Thymus (tissue), 11 donors: ENCODE measurements around the gene HAUS7. TPM values are rescaled to one million over a fixed set of nuclear protein-coding genes. Genes with fewer than 3 reads are reported as not detected.

Source experiments
- DNase-seq, 9 donors: peaks; one replicate each; pipeline ENCODE4 v3.0.0-alpha.2; 2013; ENCODE audit warnings: low spot score in 9 of 9, low read depth in 6 of 9, missing footprints in 1 of 9
- H3K27ac ChIP-seq, 2 donors: one replicate each; pipeline ENCODE4 v1.5.1; 2013; ENCODE audit warnings: control low read depth in 1 of 2, low read depth in 1 of 2, low read length in 1 of 2, mild to moderate bottlenecking in 1 of 2, moderate library complexity in 1 of 2
- H3K27me3 ChIP-seq, 2 donors: one replicate each; pipeline ENCODE4 v1.5.1; 2013; ENCODE audit warnings: low read length in 1 of 2; ENCODE audit not compliant: control insufficient read depth in 2 of 2, insufficient read depth in 1 of 2
- H3K36me3 ChIP-seq, 2 donors: one replicate each; pipeline ENCODE4 v1.5.1; 2013; ENCODE audit warnings: low read length in 1 of 2, mild to moderate bottlenecking in 1 of 2, moderate library complexity in 1 of 2; ENCODE audit not compliant: control insufficient read depth in 2 of 2, insufficient read depth in 2 of 2
- H3K4me1 ChIP-seq, 2 donors: one replicate each; pipeline ENCODE4 v1.5.1; 2013; ENCODE audit warnings: low read length in 2 of 2; ENCODE audit not compliant: control insufficient read depth in 2 of 2, insufficient read depth in 2 of 2
- H3K4me3 ChIP-seq, 2 donors: one replicate each; pipeline ENCODE4 v1.5.1; 2013; ENCODE audit warnings: low read length in 2 of 2, control low read depth in 1 of 2, mild to moderate bottlenecking in 1 of 2
- H3K9me3 ChIP-seq, 2 donors: one replicate each; pipeline ENCODE4 v1.5.1; 2013; ENCODE audit warnings: low read length in 1 of 2, mild to moderate bottlenecking in 1 of 2; ENCODE audit not compliant: control insufficient read depth in 2 of 2, insufficient read depth in 1 of 2
- WGBS: extraction: QIAGEN DNeasy Blood & Tissue Kit; methylation state at CpG from one replicate; pipeline ENCODE4 v1.1.7; 2013; 5-methylcytosine and 5-hydroxymethylcytosine counted together
- polyA plus RNA-seq: library from polyadenylated mRNA; stranded (reverse); fragments of 200-250 nt; gene quantifications from one replicate; pipeline ENCODE4 v1.2.3, GENCODE V29; 2013
- total RNA-seq: library from RNA; stranded (reverse); fragments of 120-200 nt; gene quantifications from one replicate; pipeline ENCODE4 v1.2.4, GENCODE V29; 2013
- donor health status: healthy.

HAUS7 gene
- total and polyA plus RNA-seq, 2 donors, result 19.1 to 47.6 TPM

DNA sequence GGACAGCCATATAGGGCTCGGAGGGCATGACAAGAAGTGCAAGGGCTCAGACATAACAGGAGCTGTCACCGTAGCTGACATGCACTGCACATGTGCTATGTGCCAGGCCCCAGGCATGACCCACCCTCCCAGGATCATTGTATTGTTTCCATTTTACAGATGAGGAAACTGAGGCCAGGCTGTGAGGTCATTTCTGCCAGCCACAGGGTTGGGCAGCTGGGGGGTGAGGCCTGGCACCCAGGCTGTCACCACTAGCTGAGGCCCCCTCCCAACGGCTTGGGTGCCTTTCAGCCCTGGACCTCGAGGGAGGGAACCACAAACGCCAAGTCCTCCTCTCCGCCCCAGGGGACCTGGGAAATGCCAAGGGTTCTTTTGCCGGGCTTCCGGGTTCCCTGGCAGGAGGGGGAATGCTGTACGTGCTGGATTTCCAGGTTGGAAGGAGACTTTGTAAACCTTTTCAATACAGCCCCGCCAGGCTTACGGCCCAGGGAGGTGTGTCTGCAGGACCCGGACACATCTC is 37.2 kb downstream of the HAUS7 start:
- no peak overlapping the region for H3K27ac ChIP-seq
- H3K36me3 ChIP-seq, result no peaks in the 10 kb centered on the region
- H3K4me3 ChIP-seq, result no peak overlapping the region
- DNase-seq, result no peak
- no peaks in the 10 kb centered on the region for H3K4me1 ChIP-seq
- 91% methylated on average over 12 of the region's 12 CpGs for WGBS
- peaks cover 0 to 11% of the 10 kb centered on the region in 2 donors for H3K9me3 ChIP-seq
- no peaks in the 10 kb centered on the region for H3K27me3 ChIP-seq

DNA sequence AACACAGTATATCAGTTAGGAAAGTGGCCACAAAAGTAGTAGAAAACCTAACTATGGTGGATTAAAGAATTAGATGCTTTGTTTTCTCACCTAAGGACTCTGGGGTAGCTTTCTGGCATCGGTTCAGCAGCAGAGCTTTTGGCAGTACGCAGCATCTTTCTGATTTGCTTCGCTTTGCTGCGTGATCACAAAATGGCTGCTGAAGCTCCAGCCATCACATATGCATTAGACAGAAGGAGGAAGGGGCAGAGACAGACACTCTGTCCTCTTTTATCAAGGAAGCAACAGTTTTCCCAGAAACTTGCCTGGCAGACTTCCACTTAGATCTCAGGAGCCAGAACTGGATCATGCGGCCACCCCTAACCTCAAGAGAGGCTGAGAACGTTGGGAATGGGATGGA is 39.6 kb downstream of the HAUS7 start:
- no peak for DNase-seq
- no peaks in the 10 kb centered on the region for H3K27me3 ChIP-seq
- WGBS, result 93% methylated on average over 6 of the region's 6 CpGs
- peaks cover 0 to 11% of the 10 kb centered on the region in 2 donors for H3K9me3 ChIP-seq
- H3K36me3 ChIP-seq, result no peaks in the 10 kb centered on the region
- no peak overlapping the region for H3K4me3 ChIP-seq
- H3K27ac ChIP-seq, result no peak overlapping the region
- no peaks in the 10 kb centered on the region for H3K4me1 ChIP-seq

DNA sequence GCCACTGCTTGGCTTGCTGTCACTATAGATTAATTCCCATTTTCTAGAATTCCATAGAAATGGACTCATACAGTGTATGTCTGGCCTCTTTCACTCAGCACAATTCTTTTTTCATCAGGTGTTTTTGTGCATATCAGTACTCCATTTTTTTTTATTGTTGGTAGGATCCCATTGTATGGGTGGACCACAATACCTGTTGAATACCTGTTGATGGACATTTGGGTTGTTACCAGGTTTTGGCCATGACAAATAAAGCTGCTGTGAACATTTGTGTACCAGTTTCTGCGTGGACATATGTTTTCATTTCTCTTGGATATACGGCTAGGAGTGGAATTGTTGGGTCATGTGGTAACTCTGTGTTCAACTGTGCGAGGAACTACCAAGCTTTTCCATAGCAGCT is 44.2 kb downstream of the HAUS7 start:
- H3K27ac ChIP-seq, result no peak overlapping the region
- WGBS, result 96% methylated on average over 3 of the region's 3 CpGs
- H3K4me3 ChIP-seq, result no peak overlapping the region
- H3K4me1 ChIP-seq, result no peaks in the 10 kb centered on the region
- no peak for DNase-seq
- H3K27me3 ChIP-seq, result no peaks in the 10 kb centered on the region
- H3K36me3 ChIP-seq, result no peaks in the 10 kb centered on the region
- peaks cover 0 to 8% of the 10 kb centered on the region in 2 donors for H3K9me3 ChIP-seq

DNA sequence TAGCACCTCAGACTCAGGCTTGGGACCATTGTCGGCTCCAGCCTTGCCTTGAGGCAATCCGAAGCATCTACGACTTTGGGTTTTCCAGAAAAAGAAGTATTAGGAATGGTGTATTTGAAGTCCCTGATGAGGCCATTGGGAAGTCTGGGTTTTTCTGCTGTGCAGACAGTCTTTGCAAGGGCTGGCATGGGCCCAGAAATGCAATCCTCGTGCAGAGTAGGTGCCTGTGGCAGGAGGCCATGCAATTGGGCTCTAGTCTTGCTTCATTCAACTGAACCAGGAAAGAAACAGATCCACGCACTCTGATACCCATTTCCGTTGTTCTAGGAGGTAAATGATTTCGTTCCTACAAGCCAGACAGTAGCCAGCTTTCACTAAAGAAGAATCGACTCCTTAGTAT is 46.7 kb downstream of the HAUS7 start:
- H3K27me3 ChIP-seq, result no peaks in the 10 kb centered on the region
- no peak for DNase-seq
- WGBS, result 94% methylated on average over 8 of the region's 8 CpGs

DNA sequence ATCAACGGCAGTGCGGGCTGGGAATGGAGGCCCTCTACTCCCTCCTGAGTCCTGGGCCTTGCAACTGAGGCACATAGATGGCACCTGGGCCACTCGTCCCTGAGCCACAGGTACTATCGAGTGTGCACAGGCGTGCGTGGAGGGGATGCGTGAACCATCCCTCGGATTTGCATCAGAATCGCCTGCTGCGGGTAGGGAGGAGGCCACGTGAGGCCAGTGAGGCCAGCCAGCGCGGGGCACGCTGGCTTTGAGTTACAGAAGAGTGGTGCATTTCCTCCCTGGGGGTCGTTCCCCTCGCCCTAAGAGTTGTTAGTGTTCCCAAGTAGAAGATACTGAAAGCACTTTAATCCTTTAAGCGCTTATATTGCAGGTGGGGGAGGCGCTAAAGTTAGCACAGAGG is 48.5 kb downstream of the HAUS7 start:
- Histone ChIP-seq H3K36me3 (peaks cover 0 to 3% of the 10 kb centered on the region in 2 donors), H3K9me3 (no peaks in the 10 kb centered on the region), H3K4me1 (no peaks in the 10 kb centered on the region), H3K27me3 (no peaks in the 10 kb centered on the region), H3K4me3 (no peak overlapping the region), H3K27ac (no peak overlapping the region)
- DNase-seq, result no peak
- WGBS, result 99% methylated on average over 18 of the region's 18 CpGs

More for the DNA sequence above, 46.7 kb downstream of the HAUS7 start:
- H3K27ac ChIP-seq, result no peak overlapping the region
- H3K36me3 ChIP-seq, result peaks cover 0 to 3% of the 10 kb centered on the region in 2 donors
- no peaks in the 10 kb centered on the region for H3K4me1 ChIP-seq
- no peaks in the 10 kb centered on the region for H3K9me3 ChIP-seq
- H3K4me3 ChIP-seq, result no peak overlapping the region

DNA sequence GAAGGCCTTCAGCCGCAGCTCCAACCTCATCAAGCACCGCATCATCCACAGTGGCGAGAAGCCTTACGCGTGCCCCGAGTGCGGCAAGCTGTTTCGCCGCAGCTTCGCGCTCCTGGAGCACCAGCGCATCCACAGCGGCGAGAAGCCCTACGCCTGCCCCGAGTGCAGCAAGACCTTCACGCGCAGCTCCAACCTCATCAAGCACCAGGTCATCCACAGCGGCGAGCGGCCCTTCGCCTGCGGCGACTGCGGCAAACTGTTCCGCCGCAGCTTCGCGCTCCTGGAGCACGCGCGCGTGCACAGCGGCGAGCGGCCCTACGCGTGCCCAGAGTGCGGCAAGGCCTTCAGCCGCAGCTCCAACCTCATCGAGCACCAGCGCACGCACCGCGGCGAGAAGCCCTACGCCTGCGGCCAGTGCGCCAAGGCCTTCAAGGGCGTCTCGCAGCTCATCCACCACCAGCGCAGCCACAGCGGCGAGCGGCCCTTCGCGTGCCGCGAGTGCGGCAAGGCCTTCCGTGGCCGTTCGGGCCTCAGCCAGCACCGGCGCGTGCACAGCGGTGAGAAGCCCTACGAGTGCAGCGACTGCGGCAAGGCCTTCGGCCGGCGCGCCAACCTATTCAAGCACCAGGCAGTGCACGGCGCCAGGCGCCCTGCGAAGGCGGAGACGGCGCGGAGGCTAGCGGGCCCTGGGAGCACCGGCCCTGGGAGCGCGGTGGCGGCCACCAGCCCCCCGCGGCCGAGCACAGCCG is 49.4 kb downstream of the HAUS7 start:
- Histone ChIP-seq H3K9me3 (no peaks in the 10 kb centered on the region), H3K36me3 (peaks cover 0 to 3% of the 10 kb centered on the region in 2 donors), H3K4me3 (no peak overlapping the region), H3K4me1 (no peaks in the 10 kb centered on the region), H3K27me3 (no peaks in the 10 kb centered on the region), H3K27ac (no peak overlapping the region)
- WGBS, result 98% methylated on average over 90 of the region's 91 CpGs
- DNase-seq, result no peak

DNA sequence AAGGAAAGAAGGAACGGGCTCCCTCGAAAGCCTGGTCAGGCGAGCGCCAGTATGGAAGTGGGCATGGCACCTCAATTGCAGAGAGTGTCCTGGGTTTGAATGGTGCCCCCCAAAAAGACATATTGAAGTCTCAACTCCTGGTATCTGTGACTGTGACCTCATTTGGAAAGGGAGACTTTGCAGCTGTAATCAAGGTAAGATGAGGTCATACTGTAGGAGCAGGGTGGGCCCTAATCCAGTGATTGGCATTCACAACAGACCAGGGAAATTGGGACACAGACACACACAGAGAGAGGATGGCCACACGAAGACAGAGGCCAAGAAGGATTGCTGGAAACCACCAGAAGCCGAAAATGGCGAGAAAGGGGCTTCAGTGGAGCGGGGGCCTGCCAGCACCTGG is 52.7 kb downstream of the HAUS7 start:
- H3K36me3 ChIP-seq, result peaks cover 0 to 3% of the 10 kb centered on the region in 2 donors
- peaks cover 0 to 5% of the 10 kb centered on the region in 2 donors for H3K27me3 ChIP-seq
- 98% methylated on average over 8 of the region's 8 CpGs for WGBS

DNA sequence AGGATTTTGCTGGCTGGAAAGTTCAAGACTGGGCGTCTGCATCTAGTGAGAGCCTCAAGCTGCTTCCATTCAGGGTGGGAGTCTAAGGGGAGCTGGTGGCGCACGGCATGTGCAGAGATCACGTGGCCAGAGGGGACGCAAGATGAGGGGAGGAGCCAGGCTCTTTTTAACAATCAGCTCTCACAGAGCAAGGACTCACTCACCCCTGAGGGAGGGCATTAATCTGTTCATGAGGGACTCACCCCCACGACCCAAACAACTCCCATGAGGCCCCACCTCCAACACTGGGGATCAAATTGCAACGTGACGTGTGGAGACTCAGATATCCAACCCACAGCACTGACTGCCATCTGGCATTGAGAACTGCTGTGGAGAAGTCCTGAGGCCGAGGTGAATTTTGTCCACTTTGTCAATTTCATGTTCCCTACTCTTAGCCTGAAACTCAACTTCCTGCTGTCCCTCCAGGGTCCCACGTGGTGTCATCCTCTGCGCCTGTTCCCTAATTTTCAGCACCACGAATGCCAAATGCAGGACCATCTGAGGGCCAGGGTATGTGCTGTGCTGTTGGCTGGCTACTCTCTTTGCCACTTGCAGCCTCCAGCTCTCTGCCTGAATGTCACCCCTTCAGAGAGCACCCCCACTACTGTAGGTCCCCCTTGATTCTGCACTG is 53.5 kb downstream of the HAUS7 start:
- no peak overlapping the region for H3K4me3 ChIP-seq
- no peak for DNase-seq
- H3K27me3 ChIP-seq, result peaks cover 0 to 11% of the 10 kb centered on the region in 2 donors
- H3K9me3 ChIP-seq, result no peaks in the 10 kb centered on the region
- H3K36me3 ChIP-seq, result peaks cover 0 to 3% of the 10 kb centered on the region in 2 donors
- no peak overlapping the region for H3K27ac ChIP-seq
- peaks cover 0 to 1% of the 10 kb centered on the region in 2 donors for H3K4me1 ChIP-seq
- 91% methylated on average over 12 of the region's 12 CpGs for WGBS

More for the DNA sequence above, 52.7 kb downstream of the HAUS7 start:
- Histone ChIP-seq H3K4me1 (no peaks in the 10 kb centered on the region), H3K27ac (no peak overlapping the region), H3K9me3 (no peaks in the 10 kb centered on the region), H3K4me3 (no peak overlapping the region)
- no peak for DNase-seq

DNA sequence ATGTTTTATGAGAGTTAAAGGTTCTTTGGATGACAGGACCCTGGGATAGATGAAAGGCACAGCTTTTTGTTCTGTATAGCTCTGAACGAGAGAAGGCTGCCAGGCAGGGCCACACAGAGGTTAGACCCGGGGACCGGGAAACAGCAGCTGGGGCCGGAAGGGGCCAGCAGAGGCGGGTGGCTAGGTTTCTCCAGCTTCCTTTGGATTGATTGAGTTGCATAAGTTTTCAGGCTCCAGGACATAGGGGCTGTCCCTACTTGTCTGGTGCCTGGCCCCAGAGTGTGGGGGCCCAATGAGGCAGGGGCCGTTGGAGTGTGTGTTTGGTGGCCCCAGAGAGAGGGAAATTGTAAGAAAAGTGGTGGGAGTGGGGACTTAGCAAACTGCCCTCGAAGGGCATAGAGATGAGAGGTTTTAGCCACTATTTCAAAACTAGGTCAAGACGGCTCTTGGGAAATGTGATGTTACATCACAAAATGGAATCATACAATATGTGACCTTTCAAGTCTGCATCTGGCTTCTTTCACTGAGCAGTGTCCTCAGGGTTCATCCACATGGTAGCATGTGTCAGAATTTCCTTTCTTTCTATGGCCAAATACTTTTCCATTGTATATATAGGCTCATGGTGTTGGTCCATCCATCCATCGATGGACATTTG is 55.4 kb downstream of the HAUS7 start:
- Histone ChIP-seq H3K27ac (no peak overlapping the region), H3K9me3 (no peaks in the 10 kb centered on the region), H3K4me3 (no peak overlapping the region), H3K36me3 (no peaks in the 10 kb centered on the region), H3K27me3 (peaks cover 0 to 26% of the 10 kb centered on the region in 2 donors), H3K4me1 (peaks cover 0 to 6% of the 10 kb centered on the region in 2 donors)
- no peak for DNase-seq
- 91% methylated on average over 9 of the region's 9 CpGs for WGBS
